IMR-90 (cell line): ENCODE results near the gene CES4A. TPM values are rescaled to one million over a fixed set of nuclear protein-coding genes. Genes with fewer than 3 reads are reported as not detected.

Source experiments
- ATAC-seq: fragments of 200-7000 bp; cut with Tn5 transposase; 2 replicates; pipeline ENCODE4 v1.9.1; 2020; ENCODE audit warnings: low read depth, mild to moderate bottlenecking, moderate library complexity
- BruUV-seq: library from RNA; stranded (reverse); fragments of 400-500 nt; replicated peaks from 2 replicates; lab custom pipeline; 2021; lab: Mats Ljungman, UMichigan
- CTCF ChIA-PET: fragments of 300-600 bp; formaldehyde crosslinking; extraction: SDS; loops from one replicate; lab custom pipeline; 2021; ENCODE audit warnings: antibody characterized with exemption; lab: Yijun Ruan, JAX
- POLR2A ChIA-PET: fragments of 300-600 bp; sonication (Branson Sonifier 250); formaldehyde crosslinking; loops from one replicate; lab custom pipeline; 2022; ENCODE audit warnings: antibody characterized with exemption; ENCODE audit not compliant: unreplicated experiment; lab: Charles Lee
- DNase-seq: peaks from one replicate; pipeline ENCODE4 v3.0.0; 2013
- H2AFZ ChIP-seq: replicated peaks from 2 replicates; pipeline ENCODE3; 2013; ENCODE audit warnings: low read length, mild to moderate bottlenecking; ENCODE audit not compliant: poor library complexity
- H2AK5ac ChIP-seq: 2 replicates; pipeline ENCODE4 v1.6.1; 2013; ENCODE audit warnings: low read depth, low read length, inconsistent platforms
- H2AK9ac ChIP-seq: replicated peaks from 2 replicates; pipeline ENCODE3; 2013; ENCODE audit warnings: mild to moderate bottlenecking, low read depth, low read length, moderate library complexity; ENCODE audit not compliant: poor library complexity
- H2BK120ac ChIP-seq: 2 replicates; pipeline ENCODE4 v1.6.1; 2013; ENCODE audit warnings: low read depth, low read length, inconsistent platforms
- H2BK15ac ChIP-seq: 3 replicates; pipeline ENCODE4 v1.6.1; 2013; ENCODE audit warnings: low read depth, low read length, inconsistent platforms
- H2BK20ac ChIP-seq: 2 replicates; pipeline ENCODE4 v1.6.1; 2013; ENCODE audit warnings: low read depth, mild to moderate bottlenecking, inconsistent platforms, low read length, moderate library complexity
- H2BK5ac ChIP-seq: 2 replicates; pipeline ENCODE4 v1.6.1; 2013; ENCODE audit warnings: mild to moderate bottlenecking, low read depth, low read length, inconsistent platforms; ENCODE audit not compliant: poor library complexity, severe bottlenecking
- H3K14ac ChIP-seq: replicated peaks from 2 replicates; pipeline ENCODE4 v1.6.1; 2013; ENCODE audit warnings: low read depth, low read length, inconsistent platforms
- H3K18ac ChIP-seq: 2 replicates; pipeline ENCODE4 v1.6.1; 2013; ENCODE audit warnings: low read depth, low read length, control low read depth
- H3K23ac ChIP-seq: 2 replicates; pipeline ENCODE4 v1.6.1; 2013; ENCODE audit warnings: low read depth, low read length, inconsistent platforms
- H3K27ac ChIP-seq: 2 replicates; pipeline ENCODE4 v1.5.1; 2013; ENCODE audit warnings: mild to moderate bottlenecking, control low read depth, low read length; ENCODE audit not compliant: insufficient read depth
- H3K27me3 ChIP-seq: 2 replicates; pipeline ENCODE4 v1.6.1; 2013; ENCODE audit warnings: low read length; ENCODE audit not compliant: control insufficient read depth, insufficient read depth
- H3K36me3 ChIP-seq: 2 replicates; pipeline ENCODE4 v1.6.1; 2013; ENCODE audit warnings: low read length, mixed read lengths; ENCODE audit not compliant: control insufficient read depth, insufficient read depth
- H3K4ac ChIP-seq: 2 replicates; pipeline ENCODE4 v1.6.1; 2013; ENCODE audit warnings: low read depth, low read length, inconsistent platforms
- H3K4me1 ChIP-seq: 2 replicates; pipeline ENCODE4 v1.6.1; 2013; ENCODE audit warnings: low read length, mixed read lengths; ENCODE audit not compliant: control insufficient read depth, insufficient read depth
- H3K4me2 ChIP-seq: 2 replicates; pipeline ENCODE4 v1.6.1; 2013; ENCODE audit warnings: low read depth, mild to moderate bottlenecking, control low read depth, low read length, moderate library complexity
- H3K4me3 ChIP-seq: 2 replicates; pipeline ENCODE4 v1.5.1; 2013; ENCODE audit warnings: low read depth, mild to moderate bottlenecking, control low read depth, low read length, moderate library complexity; ENCODE audit not compliant: insufficient read depth
- H3K56ac ChIP-seq: 2 replicates; pipeline ENCODE4 v1.6.1; 2013; ENCODE audit warnings: low read length, inconsistent platforms; ENCODE audit not compliant: insufficient read depth; ENCODE audit errors: extremely low read depth
- H3K79me1 ChIP-seq, 2 experiments: 2 replicates each; pipeline ENCODE4 v1.6.1; 2013; ENCODE audit warnings: low read length in 2 of 2, inconsistent platforms in 1 of 2, low read depth in 1 of 2
- H3K9ac ChIP-seq: 2 replicates; pipeline ENCODE4 v1.6.1; 2013; ENCODE audit warnings: low read depth, low read length, control low read depth
- H3K9me1 ChIP-seq: 2 replicates; pipeline ENCODE4 v1.6.1; 2013; ENCODE audit warnings: low read length, inconsistent platforms; ENCODE audit not compliant: insufficient read depth
- H3K9me3 ChIP-seq: 2 replicates; pipeline ENCODE4 v1.6.1; 2013; ENCODE audit warnings: low read length; ENCODE audit not compliant: control insufficient read depth, insufficient read depth
- H4K20me1 ChIP-seq: 2 replicates; pipeline ENCODE4 v1.6.1; 2013; ENCODE audit warnings: low read length, inconsistent platforms; ENCODE audit not compliant: insufficient read depth
- H4K5ac ChIP-seq: 2 replicates; pipeline ENCODE4 v1.6.1; 2013; ENCODE audit warnings: mild to moderate bottlenecking, low read depth, low read length, control low read depth
- H4K8ac ChIP-seq, 2 experiments: 2 replicates each; pipeline ENCODE4 v1.6.1; 2013; ENCODE audit warnings: low read depth in 2 of 2, low read length in 2 of 2, control low read depth in 1 of 2, inconsistent platforms in 1 of 2
- H4K91ac ChIP-seq: 2 replicates; pipeline ENCODE4 v1.6.1; 2013; ENCODE audit warnings: low read depth, low read length, inconsistent platforms; ENCODE audit not compliant: insufficient read depth
- BHLHE40 ChIP-seq: fragments of 150-350 bp; IDR thresholded peaks from 2 replicates; pipeline ENCODE4 v1.6.1; 2016; ENCODE audit warnings: mild to moderate bottlenecking, low read depth, low read length
- CHD1 ChIP-seq: IDR thresholded peaks from 2 replicates; pipeline ENCODE4 v1.6.1; 2012; ENCODE audit warnings: low read depth, low read length, improper control_type of control experiment
- CTCF ChIP-seq: conservative IDR thresholded peaks from 2 replicates; pipeline ENCODE4 v1.5.1; 2012; ENCODE audit warnings: mild to moderate bottlenecking, low read depth, low read length, improper control_type of control experiment
- FOS ChIP-seq: fragments of 150-350 bp; IDR thresholded peaks from 2 replicates; pipeline ENCODE4 v1.6.1; 2016; ENCODE audit warnings: low read depth, low read length
- MAFK ChIP-seq: IDR thresholded peaks from 2 replicates; pipeline ENCODE4 v1.6.1; 2012; ENCODE audit warnings: low read depth, low read length, improper control_type of control experiment
- MAZ ChIP-seq: IDR thresholded peaks from 2 replicates; pipeline ENCODE4 v1.6.1; 2012; ENCODE audit warnings: low read depth, mild to moderate bottlenecking, low read length, improper control_type of control experiment, moderate library complexity, borderline replicate concordance
- MXI1 ChIP-seq: IDR thresholded peaks from 2 replicates; pipeline ENCODE4 v1.6.1; 2012; ENCODE audit warnings: low read depth, mild to moderate bottlenecking, low read length, moderate library complexity, borderline replicate concordance
- POLR2A ChIP-seq: IDR thresholded peaks from 2 replicates; pipeline ENCODE4 v1.6.1; 2012; ENCODE audit warnings: mild to moderate bottlenecking, low read depth, low read length
- RAD21 ChIP-seq: IDR thresholded peaks from 2 replicates; pipeline ENCODE4 v1.6.1; 2012; ENCODE audit warnings: low read length, improper control_type of control experiment
- RFX5 ChIP-seq: IDR thresholded peaks from 2 replicates; pipeline ENCODE4 v1.8.0; 2012; ENCODE audit warnings: low read depth, mild to moderate bottlenecking, low read length, moderate library complexity
- SMC3 ChIP-seq: fragments of 150-350 bp; IDR thresholded peaks from 2 replicates; pipeline ENCODE4 v1.6.1; 2016; ENCODE audit warnings: low read depth, mild to moderate bottlenecking, antibody characterized with exemption, low read length, moderate library complexity
- USF2 ChIP-seq: fragments of 150-350 bp; IDR thresholded peaks from 2 replicates; pipeline ENCODE4 v1.6.1; 2017; ENCODE audit warnings: mild to moderate bottlenecking, antibody characterized with exemption, low read length, low read depth
- WGBS, 2 experiments: methylation state at CpG; one replicate each; pipeline versions ENCODE4 v1.1.5 to v1.1.7; 2013; ENCODE audit warnings: missing lambda C conversion rate in 2 of 2; ENCODE audit not compliant: insufficient read length in 1 of 2; ENCODE audit errors: extremely low coverage in 2 of 2; 5-methylcytosine and 5-hydroxymethylcytosine counted together
- dilution Hi-C: fragments of 300-500 bp; cut with HindIII; formaldehyde crosslinking; loops from one replicate; pipeline ENCODE4 v1.14.3; 2018; ENCODE audit warnings: low sequenced_read_pairs; ENCODE audit not compliant: unreplicated experiment
- in situ Hi-C: fragments of 300-500 bp; cut with MboI; formaldehyde crosslinking; loops from 3 replicates; pipeline ENCODE4 v1.14.3; 2019; ENCODE audit warnings: low sequenced_read_pairs, inconsistent platforms, mixed read lengths
- intact Hi-C: fragments of 100-400 bp; cut with micrococcal nuclease; formaldehyde crosslinking; loops from 2 replicates; pipeline ENCODE4 v1.10.0; 2022
- polyA plus RNA-seq, 3 experiments: library from polyadenylated mRNA; depleted of rRNA; stranded (reverse); fragments of >200 nt; gene quantifications; 2 replicates each; pipeline ENCODE4 v1.2.3, GENCODE V29; 2012; ENCODE audit warnings: low replicate concordance in 1 of 3
- total RNA-seq: library from RNA; depleted of rRNA; stranded (reverse); fragments of >200 nt; gene quantifications from 2 replicates; pipeline ENCODE4 v1.2.3, GENCODE V29; 2012

The CES4A gene
- total and polyA plus RNA-seq, 2 of the 4 experiments (the other 2 are of a cell fraction): 0.72 to 4.7 TPM

GRCh38 chr16:67017810-67018488, 29.6 kb downstream of the CES4A start:
- H2BK15ac ChIP-seq: no peak overlapping the region
- H2AK9ac ChIP-seq: peak overlapping the region; percentile 55
- no peak overlapping the region for H3K18ac ChIP-seq
- dilution Hi-C loops: no loop called here
- ChIA-PET CTCF (interaction anchor here (0.5 to 2.9 kb wide), 14 partner anchors 10 to 549 kb away, joined by 3 to 22 read pairs (median 4); partner anchors contain the start of gene TRADD), POLR2A (no interaction called here)
- TF ChIP-seq POLR2A: no peak
- no peak for TF ChIP-seq MAFK
- peak; percentile 94 for TF ChIP-seq SMC3
- TF ChIP-seq USF2: peak; percentile 94
- TF ChIP-seq FOS: no peak
- no peak for TF ChIP-seq RFX5
- TF ChIP-seq MAZ: peak; percentile 46; the same call in 1 of the 2 replicates
- peak; percentile 52; the same call in 1 of the 2 replicates for TF ChIP-seq MXI1
- no peak for TF ChIP-seq CHD1
- TF ChIP-seq RAD21: peak; percentile 91
- peak; percentile 89 for TF ChIP-seq CTCF
- peak; percentile 97 for TF ChIP-seq BHLHE40
- in situ Hi-C loops: no loop called here
- no peak overlapping the region for H3K4me2 ChIP-seq
- no peak overlapping the region for H3K4me3 ChIP-seq
- H2BK20ac ChIP-seq: no peak overlapping the region
- H2AK5ac ChIP-seq: no peak overlapping the region
- H4K91ac ChIP-seq: no peak overlapping the region
- no peak overlapping the region for H3K14ac ChIP-seq
- peak overlapping the region; percentile 71 for H2AFZ ChIP-seq
- H3K9ac ChIP-seq: no peak overlapping the region
- no peaks in the 10 kb centered on the region for H3K36me3 ChIP-seq
- H4K20me1 ChIP-seq: no peaks in the 10 kb centered on the region
- H3K23ac ChIP-seq: no peak overlapping the region
- intact Hi-C loops: loop anchor here (1.0 to 10.0 kb wide), 3 partner anchors 83 to 167 kb away; partner anchors contain the start of genes B3GNT9 and MATCAP1
- no peak overlapping the region for H3K56ac ChIP-seq
- no peak overlapping the region for H3K4ac ChIP-seq
- H3K27me3 ChIP-seq: peaks cover 2% of the 10 kb centered on the region; the same call in 1 of the 2 replicates
- no peaks in the 10 kb centered on the region for H3K9me3 ChIP-seq
- H3K27ac ChIP-seq: no peak overlapping the region
- ATAC-seq: peak; percentile 75
- DNase-seq: peak; percentile 95
- no peak overlapping the region; a peak in 1 of 4 replicates for H4K8ac ChIP-seq
- no peak overlapping the region for H2BK5ac ChIP-seq
- H3K79me1 ChIP-seq: no peaks in the 10 kb centered on the region
- H4K5ac ChIP-seq: no peak overlapping the region
- WGBS, 2 experiments: 0% methylated on average over 3 of the region's 6 CpGs; no CpG with 5 or more reads in 1 of the 2 experiments
- H2BK120ac ChIP-seq: no peak overlapping the region
- 0 out of 2 replicates have a peak, but pooled peaks cover 2% of the 10 kb centered on the region for H3K9me1 ChIP-seq
- peaks cover 9% of the 10 kb centered on the region for H3K4me1 ChIP-seq
- no TSS peak for BruUV-seq
